GM12874 (cell line): Measurements from ENCODE around the gene NETO2.
A peak's percentile ranks its signal among the peaks of the same experiment; 100 is the strongest.

Experiments
- CTCF ChIP-seq: IDR thresholded peaks from 2 replicates; pipeline ENCODE4 v1.5.1; 2011; ENCODE audit warnings: low read depth, mild to moderate bottlenecking, control low read depth, low read length, moderate library complexity; ENCODE audit not compliant: insufficient read depth

Gene NETO2, protein sequence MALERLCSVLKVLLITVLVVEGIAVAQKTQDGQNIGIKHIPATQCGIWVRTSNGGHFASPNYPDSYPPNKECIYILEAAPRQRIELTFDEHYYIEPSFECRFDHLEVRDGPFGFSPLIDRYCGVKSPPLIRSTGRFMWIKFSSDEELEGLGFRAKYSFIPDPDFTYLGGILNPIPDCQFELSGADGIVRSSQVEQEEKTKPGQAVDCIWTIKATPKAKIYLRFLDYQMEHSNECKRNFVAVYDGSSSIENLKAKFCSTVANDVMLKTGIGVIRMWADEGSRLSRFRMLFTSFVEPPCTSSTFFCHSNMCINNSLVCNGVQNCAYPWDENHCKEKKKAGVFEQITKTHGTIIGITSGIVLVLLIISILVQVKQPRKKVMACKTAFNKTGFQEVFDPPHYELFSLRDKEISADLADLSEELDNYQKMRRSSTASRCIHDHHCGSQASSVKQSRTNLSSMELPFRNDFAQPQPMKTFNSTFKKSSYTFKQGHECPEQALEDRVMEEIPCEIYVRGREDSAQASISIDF

DNA sequence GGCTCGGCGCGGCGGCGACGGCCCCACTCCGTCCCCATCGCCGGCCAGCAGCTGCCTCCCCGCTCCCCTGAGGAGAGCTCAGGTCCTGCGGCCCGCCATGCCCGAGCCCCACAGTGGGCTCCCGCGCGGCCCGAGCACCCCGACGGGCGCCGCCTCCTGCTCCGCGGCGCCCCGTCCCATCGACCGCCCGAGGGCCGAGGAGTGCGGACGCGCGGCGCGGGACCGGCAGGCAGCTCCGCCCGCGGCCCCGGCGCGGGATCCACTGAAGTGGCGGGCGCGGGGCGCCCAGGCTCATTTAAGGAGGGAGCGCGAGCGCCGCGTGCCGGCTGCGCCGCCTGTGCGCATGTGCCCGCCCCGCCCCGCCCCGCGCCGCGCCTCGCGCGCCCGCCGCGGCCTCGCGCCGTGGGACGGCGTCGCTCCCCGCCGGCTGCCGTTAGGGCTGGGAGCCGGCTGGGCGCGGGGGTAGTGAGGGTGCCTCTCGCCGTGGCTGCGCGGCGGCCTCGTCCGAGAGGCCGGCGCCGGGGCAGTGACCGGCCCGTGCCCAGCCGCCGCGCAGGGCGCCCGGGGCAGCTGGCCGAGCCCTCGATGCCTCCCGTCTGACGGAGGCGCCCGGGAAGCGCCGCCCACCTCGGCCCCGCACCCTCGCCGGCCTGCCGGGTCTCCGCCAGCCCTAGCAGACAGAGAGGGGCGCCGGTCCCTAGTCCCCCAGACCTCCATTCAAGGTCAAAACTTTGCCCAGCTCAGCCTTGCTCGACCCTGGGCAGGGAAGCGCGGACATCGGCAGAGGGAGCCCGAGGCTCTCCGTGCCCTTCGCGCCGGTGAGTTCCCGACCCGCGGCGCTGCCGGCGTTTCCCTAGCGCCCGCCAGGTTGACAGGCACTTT is at the start of gene NETO2:
Gene NETO2, minus strand, starts transcription at position 269 of the 882 bp plus-strand sequence. CDS start 333 bp downstream, outside the sequence.
- TF ChIP-seq CTCF = peak; percentile 76

GRCh38 chr16:47182318-47182717 is 38.6 kb upstream of the NETO2 start:
- TF ChIP-seq CTCF = no peak

DNA sequence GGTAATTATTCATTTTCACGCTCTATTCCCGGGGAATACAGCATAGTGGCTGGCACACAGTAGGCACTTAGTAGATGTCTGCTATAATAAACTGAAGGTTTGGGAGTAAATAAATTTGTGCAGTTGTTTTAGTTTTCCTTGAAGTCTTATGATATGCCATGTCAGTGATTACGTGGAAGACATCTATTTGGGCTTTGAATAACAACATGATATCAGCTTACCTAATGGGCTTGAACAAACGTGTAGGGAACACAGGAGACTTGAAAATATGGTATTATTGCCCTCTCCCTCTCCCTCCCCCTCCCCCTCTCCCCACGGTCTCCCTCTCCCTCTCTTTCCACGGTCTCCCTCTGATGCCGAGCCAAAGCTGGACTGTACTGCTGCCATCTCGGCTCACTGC is 36.3 kb upstream of the NETO2 start:
- no peak for TF ChIP-seq CTCF

GRCh38 chr16:47175152-47175551 is 31.4 kb upstream of the NETO2 start:
- TF ChIP-seq CTCF = no peak

GRCh38 chr16:47162670-47163420 is 19.1 kb upstream of the NETO2 start:
- TF ChIP-seq CTCF = no peak

- TF ChIP-seq CTCF = no peak
These were observed 17.7 kb upstream of the NETO2 start for GRCh38 chr16:47161464-47161863.
